Measurements from ENCODE around the gene RPL32.

RPL32 gene

GRCh38 chr3:12833222-12834161 lies 7.9 kb downstream of the RPL32 start:
- in situ Hi-C loops (cut with HindIII; ENCODE audit: low sequenced_read_pairs): no loop called here

GRCh38 chr3:12832350-12833221 lies 8.8 kb downstream of the RPL32 start:
- in situ Hi-C loops (cut with HindIII; ENCODE audit: low sequenced_read_pairs): no loop called here

DNA sequence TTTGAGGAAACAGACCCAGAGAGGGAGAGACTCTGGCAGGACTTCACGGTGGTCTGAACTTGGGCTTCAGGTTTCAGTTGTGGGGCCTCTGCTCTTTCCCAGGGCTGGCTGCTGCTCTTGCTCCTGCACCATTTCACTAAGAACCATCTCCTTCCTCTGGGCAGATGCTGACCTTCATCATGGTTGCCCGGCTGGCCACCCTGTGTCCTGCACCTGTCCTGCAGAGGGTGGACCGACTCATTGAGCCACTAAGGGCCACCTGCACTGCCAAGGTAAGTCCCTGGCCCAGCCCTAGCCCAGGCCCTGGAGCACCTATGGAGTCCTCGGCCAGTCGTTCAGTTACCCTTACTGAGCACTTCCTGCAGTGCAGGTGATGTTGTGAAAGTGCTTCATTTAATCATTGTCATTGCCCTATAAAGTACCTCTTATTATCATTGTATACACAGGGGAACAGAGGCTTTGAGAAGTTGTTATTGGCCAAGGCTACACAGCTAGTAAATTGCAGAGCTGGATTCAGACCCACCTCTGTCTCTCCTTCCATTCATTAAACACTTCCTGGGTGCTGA lies 10.0 kb downstream of the RPL32 start:
- in situ Hi-C loops (cut with HindIII; ENCODE audit: low sequenced_read_pairs): no loop called here

DNA sequence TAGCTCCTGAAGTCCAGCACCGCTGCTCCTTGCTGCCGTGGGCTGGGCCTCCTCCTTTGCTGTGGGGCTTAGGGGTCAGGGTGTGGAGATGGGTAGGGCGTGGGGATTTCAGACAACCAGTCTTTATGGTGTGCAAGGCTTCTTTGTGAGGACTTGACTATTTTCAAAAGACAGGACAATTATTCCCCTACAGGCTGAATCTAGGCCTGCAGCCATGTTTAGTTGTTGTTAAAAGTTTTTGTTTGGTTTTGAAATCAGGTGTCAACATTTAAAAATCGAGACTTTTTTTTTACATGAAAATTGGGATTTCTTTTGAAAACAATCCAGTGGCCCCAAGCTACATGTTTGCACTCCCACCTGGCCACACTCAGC lies 10.6 kb downstream of the RPL32 start:
- in situ Hi-C loops (cut with HindIII; ENCODE audit: low sequenced_read_pairs): no loop called here

DNA sequence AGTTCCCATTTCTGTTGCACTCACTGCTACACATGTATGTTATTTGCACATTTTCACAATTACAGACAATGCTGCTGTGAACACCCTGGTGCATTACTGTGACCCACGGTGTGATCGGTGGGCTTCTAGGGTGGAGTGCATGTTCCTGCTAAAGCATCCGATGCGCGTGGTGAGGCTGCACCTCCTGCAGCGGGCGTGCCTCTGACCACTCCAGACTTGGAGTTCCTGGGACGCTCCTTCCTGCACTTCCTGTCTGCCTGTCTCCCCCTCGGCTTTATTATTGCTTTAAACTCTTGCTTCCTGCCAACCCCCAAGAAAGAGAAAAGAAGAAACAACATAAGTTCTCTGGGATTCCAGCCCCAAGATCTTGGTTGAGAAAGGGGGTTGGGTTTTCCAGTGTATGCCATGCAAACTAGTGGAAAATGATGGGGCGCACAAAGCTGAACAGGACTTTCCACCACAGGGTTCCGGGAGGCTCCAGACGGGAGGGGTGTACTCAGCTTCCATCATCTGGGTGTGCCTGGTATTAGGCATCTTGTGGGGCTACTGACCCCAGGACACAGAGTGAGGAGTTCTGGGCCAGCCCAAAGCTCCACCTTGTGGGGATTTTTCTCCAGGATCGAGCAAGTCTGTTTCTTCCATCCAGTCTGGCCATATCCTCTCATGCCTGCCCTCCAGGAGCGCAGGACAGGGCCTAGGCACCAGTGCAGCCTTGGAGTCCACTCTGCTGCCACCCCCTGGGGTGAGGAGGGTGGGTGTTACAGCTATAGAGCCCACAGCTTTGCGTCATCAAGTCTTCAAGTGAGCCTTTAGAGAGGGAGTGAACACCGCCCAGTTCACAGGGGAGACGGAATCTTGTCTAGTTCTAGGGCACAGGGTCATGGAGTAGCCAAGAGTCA lies 11.2 kb downstream of the RPL32 start:
- in situ Hi-C loops (cut with HindIII; ENCODE audit: low sequenced_read_pairs): no loop called here

GRCh38 chr3:12829404-12829803 lies 12.0 kb downstream of the RPL32 start:
- in situ Hi-C loops (cut with HindIII; ENCODE audit: low sequenced_read_pairs): no loop called here

GRCh38 chr3:12828751-12829150 lies 12.6 kb downstream of the RPL32 start:
- in situ Hi-C loops (cut with HindIII; ENCODE audit: low sequenced_read_pairs): no loop called here

DNA sequence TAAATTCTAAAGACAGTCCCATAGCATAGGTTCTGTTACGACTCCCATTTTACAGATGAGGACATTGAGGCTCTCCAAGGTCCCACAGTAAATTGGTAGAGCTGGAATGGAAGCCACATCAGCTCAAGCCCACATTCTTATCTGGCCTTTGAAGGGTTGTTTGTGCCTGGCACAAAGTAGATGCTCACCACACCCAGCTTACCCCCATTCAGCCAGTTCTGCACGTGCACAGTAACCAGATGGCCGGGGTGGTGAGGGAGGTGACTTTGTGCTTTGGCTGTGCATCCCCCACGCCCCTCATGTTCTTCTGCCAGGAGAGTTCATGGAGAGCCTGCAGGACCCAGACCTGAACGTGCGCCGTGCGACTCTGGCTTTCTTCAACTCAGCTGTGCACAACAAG lies 16.2 kb downstream of the RPL32 start:
- in situ Hi-C loops (cut with HindIII; ENCODE audit: low sequenced_read_pairs): no loop called here

DNA sequence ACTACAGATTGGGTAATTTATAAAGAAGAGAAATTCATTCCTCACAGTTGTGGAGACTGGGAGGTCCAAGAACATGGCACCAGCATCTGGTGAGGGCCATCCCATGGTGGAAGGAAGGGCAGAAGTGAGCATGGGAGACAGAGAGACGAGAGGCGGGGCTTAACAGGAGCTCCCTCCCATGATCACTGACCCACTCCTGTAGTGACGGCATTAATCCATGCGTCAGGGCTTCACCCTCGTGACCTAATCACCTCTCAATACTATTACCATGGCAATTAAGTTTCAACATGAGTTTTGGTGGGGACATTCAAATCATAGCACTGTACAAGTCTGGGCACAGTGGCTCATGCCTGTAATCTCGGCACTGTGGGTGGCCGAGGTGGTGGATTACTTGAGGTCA lies 17.1 kb downstream of the RPL32 start:
- in situ Hi-C loops (cut with HindIII; ENCODE audit: low sequenced_read_pairs): no loop called here

DNA sequence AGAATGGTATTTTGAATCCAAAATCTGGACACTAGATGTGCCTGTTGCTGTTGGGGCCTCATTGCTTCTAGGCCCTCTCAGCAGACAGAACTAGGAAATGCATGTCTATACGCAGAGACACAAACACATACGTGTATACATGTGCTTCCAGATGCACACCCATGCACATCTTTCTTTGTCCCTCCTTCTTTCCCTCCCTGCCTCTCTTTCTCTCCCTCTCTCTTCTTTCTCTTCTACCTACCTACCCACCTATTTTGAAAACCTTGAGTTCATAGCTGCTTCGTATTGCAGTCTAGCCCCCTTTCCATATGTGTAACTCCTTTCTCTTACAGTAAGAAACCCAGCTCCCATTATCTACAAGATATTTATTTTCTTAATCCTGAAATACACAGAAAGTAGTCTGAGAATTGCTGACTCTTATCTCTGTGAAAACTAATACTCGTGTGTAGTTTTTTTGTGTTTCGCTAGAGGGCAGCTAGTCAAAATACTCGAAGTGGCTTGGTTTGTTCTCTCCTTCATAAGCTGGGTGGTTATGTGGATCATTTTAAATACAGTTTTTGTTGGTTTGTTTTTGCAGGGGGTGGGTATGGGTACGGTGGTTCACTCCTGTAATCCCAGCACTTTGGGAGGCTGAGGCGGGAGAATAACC lies 18.5 kb downstream of the RPL32 start:
- in situ Hi-C loops (cut with HindIII; ENCODE audit: low sequenced_read_pairs): no loop called here

GRCh38 chr3:12818773-12819172 lies 22.6 kb downstream of the RPL32 start:
- in situ Hi-C loops (cut with HindIII; ENCODE audit: low sequenced_read_pairs): no loop called here

- in situ Hi-C loops (cut with HindIII; ENCODE audit: low sequenced_read_pairs): no loop called here
Observed at GRCh38 chr3:12818273-12818672, 23.1 kb downstream of the RPL32 start.

DNA sequence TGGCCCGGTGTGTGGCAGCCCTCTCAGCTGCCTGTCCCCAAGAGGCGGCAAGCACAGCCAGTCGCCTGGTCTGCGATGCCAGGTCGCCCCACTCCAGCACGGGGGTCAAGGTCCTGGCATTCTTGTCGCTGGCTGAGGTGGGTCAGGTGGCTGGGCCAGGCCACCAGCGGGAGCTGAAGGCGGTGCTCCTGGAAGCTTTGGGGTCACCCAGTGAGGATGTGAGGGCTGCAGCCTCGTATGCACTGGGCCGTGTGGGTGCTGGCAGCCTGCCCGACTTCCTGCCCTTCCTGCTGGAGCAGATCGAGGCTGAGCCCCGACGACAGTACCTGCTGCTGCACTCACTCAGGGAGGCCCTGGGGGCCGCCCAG lies 24.0 kb downstream of the RPL32 start:
- in situ Hi-C loops (cut with HindIII; ENCODE audit: low sequenced_read_pairs): no loop called here

GRCh38 chr3:12816521-12817342 lies 24.6 kb downstream of the RPL32 start:
- in situ Hi-C loops (cut with HindIII; ENCODE audit: low sequenced_read_pairs): no loop called here

DNA sequence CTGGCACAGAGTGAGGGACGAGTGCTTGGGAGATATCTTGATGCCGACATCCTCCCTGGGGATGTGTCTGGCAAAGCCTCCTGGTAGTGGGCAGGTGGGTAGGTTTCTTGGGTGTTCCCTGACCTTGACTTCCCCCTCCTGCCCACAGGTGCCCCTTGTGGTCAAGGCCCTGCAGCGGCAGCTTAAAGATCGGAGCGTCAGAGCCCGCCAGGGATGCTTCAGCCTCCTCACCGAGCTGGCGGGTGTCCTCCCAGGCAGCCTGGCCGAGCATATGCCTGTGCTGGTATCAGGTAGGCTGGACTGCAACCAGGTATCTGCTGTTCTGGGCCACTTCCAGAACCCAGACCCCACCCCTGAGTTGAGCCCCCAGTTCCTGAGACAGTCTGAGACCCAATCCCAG lies 25.6 kb downstream of the RPL32 start:
- in situ Hi-C loops (cut with HindIII; ENCODE audit: low sequenced_read_pairs): no loop called here

GRCh38 chr3:12815078-12815477 lies 26.3 kb downstream of the RPL32 start:
- in situ Hi-C loops (cut with HindIII; ENCODE audit: low sequenced_read_pairs): no loop called here

DNA sequence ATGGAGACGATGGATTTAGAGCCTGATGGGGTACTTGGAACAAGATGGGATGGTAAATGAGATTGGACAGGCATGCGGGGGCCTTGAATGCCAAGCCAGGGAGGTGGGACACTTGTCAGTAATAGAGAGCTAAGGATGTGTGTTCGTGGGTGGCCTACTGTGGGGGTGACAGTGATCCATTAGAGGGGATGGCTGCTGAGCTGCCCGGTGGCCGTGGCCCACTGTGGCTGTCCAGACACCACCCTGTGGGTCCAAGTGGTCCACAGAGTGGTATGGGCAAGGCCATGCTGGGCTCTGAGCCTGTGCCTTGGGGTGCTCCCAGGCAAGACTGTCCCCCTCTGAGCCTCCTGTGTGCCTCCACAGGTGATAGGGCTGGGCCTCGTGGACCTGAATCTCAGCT lies 27.4 kb downstream of the RPL32 start:
- in situ Hi-C loops (cut with HindIII; ENCODE audit: low sequenced_read_pairs): no loop called here

GRCh38 chr3:12812812-12813211 lies 28.6 kb downstream of the RPL32 start:
- in situ Hi-C loops (cut with HindIII; ENCODE audit: low sequenced_read_pairs): no loop called here

DNA sequence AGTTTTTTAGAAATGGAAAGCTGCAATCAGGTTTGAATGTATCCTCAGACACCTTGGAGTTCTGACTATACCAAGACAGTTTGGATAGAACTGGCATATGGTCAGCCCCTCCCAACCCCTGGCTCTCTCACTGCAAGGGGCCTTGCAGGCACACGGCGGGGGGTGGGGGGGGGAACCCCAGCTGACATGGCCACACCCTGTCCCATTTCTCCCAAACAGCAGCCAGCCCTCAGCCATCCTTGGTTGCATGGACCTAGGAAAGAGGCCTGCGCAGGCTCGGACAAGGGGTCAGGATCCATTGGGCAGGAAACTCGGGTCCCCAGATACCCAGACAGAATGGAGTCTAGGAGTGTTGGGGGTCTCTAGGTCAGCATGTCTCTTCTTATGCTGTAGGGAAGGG lies 30.4 kb downstream of the RPL32 start:
- in situ Hi-C loops (cut with HindIII; ENCODE audit: low sequenced_read_pairs): no loop called here
